A673 (cell line): ENCODE measurements around the gene METTL24. TPM values are rescaled to one million over a fixed set of nuclear protein-coding genes. Genes with fewer than 3 reads are reported as not detected.

Experiments
- BruUV-seq: library from RNA; stranded (reverse); fragments of 400-500 nt; replicated peaks from 2 replicates; lab custom pipeline; 2021; lab: Mats Ljungman, UMichigan
- CTCF ChIA-PET: fragments of 300-600 bp; sonication (Branson Sonifier 250); formaldehyde crosslinking; loops from one replicate; lab custom pipeline; 2022; ENCODE audit warnings: antibody characterized with exemption; lab: Charles Lee
- POLR2A ChIA-PET: fragments of 300-600 bp; sonication (Branson Sonifier 250); formaldehyde crosslinking; loops from one replicate; lab custom pipeline; 2022; ENCODE audit warnings: antibody characterized with exemption; ENCODE audit not compliant: low non-redundant PET; lab: Charles Lee
- DNase-seq: peaks from one replicate; pipeline ENCODE4 v3.0.0-alpha.2; 2015; ENCODE audit warnings: low spot score
- H3K27ac ChIP-seq: fragments of 200-600 bp; sonication (generic); 2 replicates; pipeline ENCODE4 v1.5.1; 2016; ENCODE audit warnings: mixed run types, low read depth, mild to moderate bottlenecking, mixed read lengths, antibody characterized with exemption, low read length; ENCODE audit not compliant: poor library complexity, severe bottlenecking
- H3K27me3 ChIP-seq: fragments of 200-600 bp; sonication (generic); replicated peaks from 2 replicates; pipeline ENCODE4 v1.6.1; 2017; ENCODE audit warnings: mixed run types, low read depth, mild to moderate bottlenecking, mixed read lengths, antibody characterized with exemption, low read length; ENCODE audit not compliant: insufficient read depth, poor library complexity
- H3K36me3 ChIP-seq: fragments of 200-600 bp; sonication (generic); 2 replicates; pipeline ENCODE4 v1.6.1; 2016; ENCODE audit warnings: mixed run types, mild to moderate bottlenecking, mixed read lengths, antibody characterized with exemption, low read length; ENCODE audit not compliant: insufficient read depth, poor library complexity, severe bottlenecking
- H3K4me1 ChIP-seq: fragments of 200-600 bp; sonication (generic); 2 replicates; pipeline ENCODE4 v1.6.1; 2017; ENCODE audit warnings: mixed run types, mild to moderate bottlenecking, mixed read lengths, antibody characterized with exemption, low read length; ENCODE audit not compliant: insufficient read depth, poor library complexity, severe bottlenecking
- H3K4me3 ChIP-seq: fragments of 200-600 bp; sonication (generic); 2 replicates; pipeline ENCODE4 v1.5.1; 2016; ENCODE audit warnings: low read depth, mixed run types, mild to moderate bottlenecking, mixed read lengths, low read length; ENCODE audit not compliant: poor library complexity, severe bottlenecking
- H3K9me3 ChIP-seq: fragments of 200-600 bp; sonication (generic); 2 replicates; pipeline ENCODE4 v1.6.1; 2016; ENCODE audit warnings: mixed run types, low read depth, mild to moderate bottlenecking, mixed read lengths, antibody characterized with exemption, low read length; ENCODE audit not compliant: poor library complexity, severe bottlenecking
- CTCF ChIP-seq: fragments of 300-800, 200-600 bp; sonication (generic); conservative IDR thresholded peaks from 2 replicates; pipeline ENCODE4 v1.5.1; 2017; ENCODE audit warnings: low read depth, mild to moderate bottlenecking, antibody characterized with exemption, low read length, moderate library complexity, mixed read lengths
- EZH2 ChIP-seq: fragments of 200-600 bp; sonication (generic); IDR thresholded peaks from 2 replicates; pipeline ENCODE4 v1.6.1; 2017; ENCODE audit warnings: borderline replicate concordance, low read depth, mild to moderate bottlenecking, mixed read lengths, antibody characterized with exemption, low read length; ENCODE audit not compliant: poor library complexity, severe bottlenecking
- intact Hi-C: fragments of 100-400 bp; cut with micrococcal nuclease; formaldehyde crosslinking; loops from one replicate; pipeline ENCODE4 v1.10.0; 2022; ENCODE audit not compliant: unreplicated experiment
- total RNA-seq: library from RNA; stranded (reverse); gene quantifications from 2 replicates; pipeline ENCODE4 v1.2.3, GENCODE V29; 2021

METTL24 gene
- total RNA-seq, 1 experiment from 2014 or later, result 6.4 TPM

- intact Hi-C loops, result no loop called here
- Histone ChIP-seq H3K4me3 (no peak overlapping the region), H3K27me3 (no peaks in the 10 kb centered on the region), H3K4me1 (peaks cover 22% of the 10 kb centered on the region), H3K27ac (peak overlapping the region; percentile 64), H3K36me3 (no peaks in the 10 kb centered on the region), H3K9me3 (peaks cover 8% of the 10 kb centered on the region)
- ChIA-PET CTCF (no interaction called here), POLR2A (no interaction called here)
- TF ChIP-seq CTCF (no peak), EZH2 (no peak)
- peak; percentile 68 for DNase-seq
- no TSS peak for BruUV-seq
These were observed 91.2 kb downstream of the METTL24 start for GRCh38 chr6:110266996-110267395.

GRCh38 chr6:110265273-110265672 lies 92.9 kb downstream of the METTL24 start:
- H3K4me1 ChIP-seq, result peaks cover 22% of the 10 kb centered on the region
- ChIA-PET POLR2A (no interaction called here), CTCF (no interaction called here)
- H3K36me3 ChIP-seq, result no peaks in the 10 kb centered on the region
- no peak for TF ChIP-seq EZH2
- TF ChIP-seq CTCF, result no peak
- DNase-seq, result no peak
- no peaks in the 10 kb centered on the region for H3K27me3 ChIP-seq
- no peak overlapping the region for H3K27ac ChIP-seq
- BruUV-seq, result no TSS peak
- H3K9me3 ChIP-seq, result peaks cover 8% of the 10 kb centered on the region
- intact Hi-C loops, result no loop called here
- H3K4me3 ChIP-seq, result no peak overlapping the region

GRCh38 chr6:110256366-110256765 lies 101.8 kb downstream of the METTL24 start:
- Histone ChIP-seq H3K27me3 (no peaks in the 10 kb centered on the region), H3K36me3 (no peaks in the 10 kb centered on the region), H3K4me3 (no peak overlapping the region), H3K27ac (no peak overlapping the region), H3K9me3 (no peaks in the 10 kb centered on the region), H3K4me1 (no peaks in the 10 kb centered on the region)
- BruUV-seq, result no TSS peak
- TF ChIP-seq CTCF (no peak), EZH2 (no peak)
- intact Hi-C loops, result no loop called here
- ChIA-PET CTCF (no interaction called here), POLR2A (no interaction called here)
- no peak for DNase-seq
